Raji (cell line): ENCODE measurements around the gene IMPACT.

Source experiments
- POLR2A ChIP-seq: IDR thresholded peaks from 2 replicates; pipeline ENCODE4 v1.6.1; 2011; ENCODE audit warnings: low read depth, low read length, control low read depth; ENCODE audit not compliant: insufficient read depth

Gene IMPACT

GRCh38 chr18:24447961-24448360 is 21.5 kb downstream of the IMPACT start:
- no peak for TF ChIP-seq POLR2A

- no peak for TF ChIP-seq POLR2A
Observed at GRCh38 chr18:24456549-24456948, 30.1 kb downstream of the IMPACT start.

- TF ChIP-seq POLR2A: no peak
Observed at GRCh38 chr18:24459772-24460171, 33.3 kb downstream of the IMPACT start.

- TF ChIP-seq POLR2A: no peak
Observed at GRCh38 chr18:24460388-24460787, 33.9 kb downstream of the IMPACT start, which contains the start of gene HRH4. TSS of gene HRH4 (plus strand) at chr18:24460637. CDS start at chr18:24460729, 92 bp downstream.

GRCh38 chr18:24461996-24462395 is 35.5 kb downstream of the IMPACT start:
- no peak for TF ChIP-seq POLR2A

GRCh38 chr18:24462838-24463775 is 36.6 kb downstream of the IMPACT start:
- TF ChIP-seq POLR2A: no peak

- no peak for TF ChIP-seq POLR2A
Observed at GRCh38 chr18:24465486-24465885, 39.0 kb downstream of the IMPACT start.

- TF ChIP-seq POLR2A: no peak
Observed at GRCh38 chr18:24466771-24467170, 40.3 kb downstream of the IMPACT start.

GRCh38 chr18:24470022-24470618 is 43.6 kb downstream of the IMPACT start:
- no peak for TF ChIP-seq POLR2A

- no peak for TF ChIP-seq POLR2A
Observed at GRCh38 chr18:24470805-24471204, 44.3 kb downstream of the IMPACT start.

- TF ChIP-seq POLR2A: no peak
Observed at GRCh38 chr18:24472591-24472990, 46.1 kb downstream of the IMPACT start.

- no peak for TF ChIP-seq POLR2A
Observed at GRCh38 chr18:24474406-24474805, 47.9 kb downstream of the IMPACT start.

GRCh38 chr18:24475926-24476589 is 49.6 kb downstream of the IMPACT start:
- no peak for TF ChIP-seq POLR2A

GRCh38 chr18:24479371-24479770 is 52.9 kb downstream of the IMPACT start:
- TF ChIP-seq POLR2A: no peak

- no peak for TF ChIP-seq POLR2A
Observed at GRCh38 chr18:24482821-24483220, 56.4 kb downstream of the IMPACT start.

GRCh38 chr18:24485681-24486080 is 59.2 kb downstream of the IMPACT start:
- no peak for TF ChIP-seq POLR2A
